ENCODE data around the gene OPHN1. TPM values are rescaled to one million over a fixed set of nuclear protein-coding genes. Genes with fewer than 3 reads are reported as not detected.

The OPHN1 gene
- total RNA-seq, 3 donors from 2014 or later = 7.5 to 9.5 (median 7.6) TPM

DNA sequence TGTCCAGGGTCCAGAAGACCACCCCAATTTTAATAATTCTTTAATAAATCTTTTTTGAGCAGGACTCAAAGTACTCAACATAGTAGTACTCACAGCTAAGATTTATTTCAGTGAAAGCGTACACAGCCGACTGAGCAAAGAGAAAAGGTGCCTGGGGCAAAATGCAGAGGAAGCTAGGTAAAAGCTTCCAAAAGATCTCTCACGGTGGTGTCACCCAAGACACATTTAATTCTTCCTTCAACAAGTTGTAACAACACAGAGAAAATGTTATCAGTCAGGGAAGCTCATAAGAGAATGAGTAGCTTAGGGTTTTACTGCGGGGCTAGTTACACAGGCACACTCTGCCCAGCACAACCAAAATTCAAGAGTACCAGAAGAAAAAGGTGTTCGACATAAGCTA is 201.1 kb downstream of the OPHN1 start:
- intact Hi-C loops (cut with DNase I, micrococcal nuclease) = no loop called here
- Histone ChIP-seq H3K4me3 (no peak overlapping the region), H3K36me3 (ENCODE audit: low read depth) (no peaks in the 10 kb centered on the region), H3K9me3 (no peaks in the 10 kb centered on the region), H3K4me1 (ENCODE audit: low read depth) (no peaks in the 10 kb centered on the region)
- DNase-seq (no peak), ATAC-seq (no peak)
- TF ChIP-seq, protein P1, sequence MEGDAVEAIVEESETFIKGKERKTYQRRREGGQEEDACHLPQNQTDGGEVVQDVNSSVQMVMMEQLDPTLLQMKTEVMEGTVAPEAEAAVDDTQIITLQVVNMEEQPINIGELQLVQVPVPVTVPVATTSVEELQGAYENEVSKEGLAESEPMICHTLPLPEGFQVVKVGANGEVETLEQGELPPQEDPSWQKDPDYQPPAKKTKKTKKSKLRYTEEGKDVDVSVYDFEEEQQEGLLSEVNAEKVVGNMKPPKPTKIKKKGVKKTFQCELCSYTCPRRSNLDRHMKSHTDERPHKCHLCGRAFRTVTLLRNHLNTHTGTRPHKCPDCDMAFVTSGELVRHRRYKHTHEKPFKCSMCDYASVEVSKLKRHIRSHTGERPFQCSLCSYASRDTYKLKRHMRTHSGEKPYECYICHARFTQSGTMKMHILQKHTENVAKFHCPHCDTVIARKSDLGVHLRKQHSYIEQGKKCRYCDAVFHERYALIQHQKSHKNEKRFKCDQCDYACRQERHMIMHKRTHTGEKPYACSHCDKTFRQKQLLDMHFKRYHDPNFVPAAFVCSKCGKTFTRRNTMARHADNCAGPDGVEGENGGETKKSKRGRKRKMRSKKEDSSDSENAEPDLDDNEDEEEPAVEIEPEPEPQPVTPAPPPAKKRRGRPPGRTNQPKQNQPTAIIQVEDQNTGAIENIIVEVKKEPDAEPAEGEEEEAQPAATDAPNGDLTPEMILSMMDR (IDR thresholded peaks at IDR 0.05) = no peak

- intact Hi-C loops (cut with DNase I, micrococcal nuclease) = no loop called here
- Histone ChIP-seq H3K4me3 (no peak overlapping the region), H3K9me3 (no peaks in the 10 kb centered on the region), H3K4me1 (ENCODE audit: low read depth) (no peaks in the 10 kb centered on the region), H3K36me3 (ENCODE audit: low read depth) (no peaks in the 10 kb centered on the region)
- ATAC-seq = peak; percentile 22
- TF ChIP-seq, protein P1 (IDR thresholded peaks at IDR 0.05) = no peak
- DNase-seq = no peak
Measured at GRCh38 chrX:68209008-68209407, 224.3 kb downstream of the OPHN1 start.

DNA sequence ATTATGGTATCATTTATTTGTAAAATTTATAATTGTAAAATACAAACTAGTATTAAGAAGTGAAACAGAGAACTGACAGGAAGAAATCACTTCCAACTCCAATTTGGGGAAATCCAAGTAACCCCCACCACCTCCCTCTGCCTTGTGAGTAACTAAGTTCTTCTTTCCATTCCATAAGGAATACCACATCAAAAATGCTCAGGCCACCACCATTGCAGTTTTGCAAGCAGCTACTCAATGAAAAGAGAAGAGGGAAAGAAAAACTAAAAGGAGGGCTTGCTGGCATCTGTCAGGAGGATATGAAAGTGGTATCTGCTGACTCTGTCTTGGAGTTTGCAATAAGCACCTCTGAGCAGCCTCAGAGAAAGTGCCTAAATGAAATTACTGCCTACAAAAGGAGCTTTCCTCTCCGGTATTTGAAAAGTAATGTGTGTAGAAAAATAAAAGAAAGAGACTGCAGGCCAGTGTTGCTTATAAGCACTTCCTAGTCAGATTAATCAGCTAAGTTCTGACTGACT is 228.7 kb downstream of the OPHN1 start:
- H3K9me3 ChIP-seq = no peaks in the 10 kb centered on the region
- intact Hi-C loops (cut with DNase I, micrococcal nuclease) = no loop called here
- no peaks in the 10 kb centered on the region for H3K4me1 ChIP-seq (ENCODE audit: low read depth)
- no peaks in the 10 kb centered on the region for H3K36me3 ChIP-seq (ENCODE audit: low read depth)
- ATAC-seq = no peak
- TF ChIP-seq, protein P1 (IDR thresholded peaks at IDR 0.05) = no peak
- DNase-seq = no peak
- no peak overlapping the region for H3K4me3 ChIP-seq

DNA sequence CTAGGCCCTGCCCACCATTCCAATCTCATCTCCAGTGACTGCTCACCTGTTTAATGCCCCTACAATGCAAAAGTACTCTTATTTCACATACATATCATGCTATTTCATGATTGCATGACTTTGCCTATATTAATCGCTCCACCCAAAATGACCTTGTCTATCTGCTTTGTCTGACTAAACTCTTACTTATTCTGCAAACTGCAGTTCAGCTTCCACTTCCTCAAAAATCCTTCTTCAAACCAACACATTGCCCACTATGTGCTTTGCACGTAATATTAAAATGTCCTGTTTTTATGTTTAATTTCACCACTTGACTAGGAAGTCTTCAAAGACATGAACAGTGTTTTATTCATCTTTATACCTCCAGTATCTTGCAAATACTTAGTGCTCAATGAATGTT is 229.6 kb downstream of the OPHN1 start:
- H3K9me3 ChIP-seq = no peaks in the 10 kb centered on the region
- no peaks in the 10 kb centered on the region for H3K4me1 ChIP-seq (ENCODE audit: low read depth)
- TF ChIP-seq, protein P1 (IDR thresholded peaks at IDR 0.05) = no peak
- H3K4me3 ChIP-seq = no peak overlapping the region
- DNase-seq (no peak), ATAC-seq (no peak)
- intact Hi-C loops (cut with DNase I, micrococcal nuclease) = no loop called here
- H3K36me3 ChIP-seq (ENCODE audit: low read depth) = no peaks in the 10 kb centered on the region

GRCh38 chrX:68203211-68203610 is 230.1 kb downstream of the OPHN1 start:
- ATAC-seq = no peak

More at GRCh38 chrX:68203211-68203610, 230.1 kb downstream of the OPHN1 start:
- TF ChIP-seq, protein P1 (IDR thresholded peaks at IDR 0.05) = no peak
- H3K4me3 ChIP-seq = no peak overlapping the region
- DNase-seq = no peak
- intact Hi-C loops (cut with DNase I, micrococcal nuclease) = no loop called here
- H3K9me3 ChIP-seq = no peaks in the 10 kb centered on the region
- H3K36me3 ChIP-seq (ENCODE audit: low read depth) = no peaks in the 10 kb centered on the region
- H3K4me1 ChIP-seq (ENCODE audit: low read depth) = no peaks in the 10 kb centered on the region

All from mucosa of descending colon (tissue), 3 donors.